Suprapubic skin (tissue), 3 donors: ENCODE data around the gene UCK2.

Experiments used
- POLR2A ChIP-seq, 2 donors: fragments of 450-650 bp; IDR thresholded peaks; one replicate each; pipeline ENCODE4 v1.6.1; 2017; ENCODE audit warnings: antibody characterized with exemption in 2 of 2, mild to moderate bottlenecking in 2 of 2, moderate library complexity in 2 of 2
- TF ChIP-seq, protein P1 (sequence below), 2 donors: fragments of 200-600 bp in 1 of 2; fragments of 450-650 bp in 1 of 2; sonication (generic) in 1 of 2; IDR thresholded peaks; one replicate each; pipeline ENCODE4 v1.5.1; 2016 to 2019; ENCODE audit warnings: antibody characterized with exemption in 2 of 2, mild to moderate bottlenecking in 1 of 2, moderate library complexity in 1 of 2

DNA sequence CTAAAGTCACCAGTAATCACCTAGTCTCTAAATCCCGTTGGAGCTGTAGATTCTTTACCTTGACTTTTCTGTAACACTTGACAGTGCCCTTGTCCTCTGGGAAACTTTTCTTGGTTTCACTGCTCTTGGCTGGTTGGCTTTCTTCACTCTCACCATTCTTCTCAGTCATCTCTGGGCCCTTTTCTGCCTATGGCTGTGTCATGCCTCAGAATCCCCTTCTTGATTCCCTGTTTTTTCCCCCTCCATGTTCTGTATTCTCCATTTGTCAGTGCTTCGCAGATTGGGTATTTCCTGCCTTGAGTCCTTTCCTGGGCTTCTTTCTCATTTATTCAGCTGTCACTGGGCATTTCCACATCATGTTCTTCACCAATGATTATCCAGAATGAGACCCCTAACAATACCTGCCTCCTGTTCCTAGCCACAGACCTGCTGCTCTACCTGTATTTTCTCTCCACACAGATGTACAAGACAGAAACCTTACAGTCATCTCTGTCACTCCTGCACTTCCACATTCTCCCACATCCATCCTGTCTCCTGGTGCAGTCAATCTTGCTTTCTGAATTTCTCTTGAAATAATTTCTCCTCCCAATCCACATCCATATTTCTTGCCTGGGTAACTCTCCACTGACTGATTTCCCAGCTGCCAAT, 14.7 kb downstream of the UCK2 start:
- TF ChIP-seq, protein P1, sequence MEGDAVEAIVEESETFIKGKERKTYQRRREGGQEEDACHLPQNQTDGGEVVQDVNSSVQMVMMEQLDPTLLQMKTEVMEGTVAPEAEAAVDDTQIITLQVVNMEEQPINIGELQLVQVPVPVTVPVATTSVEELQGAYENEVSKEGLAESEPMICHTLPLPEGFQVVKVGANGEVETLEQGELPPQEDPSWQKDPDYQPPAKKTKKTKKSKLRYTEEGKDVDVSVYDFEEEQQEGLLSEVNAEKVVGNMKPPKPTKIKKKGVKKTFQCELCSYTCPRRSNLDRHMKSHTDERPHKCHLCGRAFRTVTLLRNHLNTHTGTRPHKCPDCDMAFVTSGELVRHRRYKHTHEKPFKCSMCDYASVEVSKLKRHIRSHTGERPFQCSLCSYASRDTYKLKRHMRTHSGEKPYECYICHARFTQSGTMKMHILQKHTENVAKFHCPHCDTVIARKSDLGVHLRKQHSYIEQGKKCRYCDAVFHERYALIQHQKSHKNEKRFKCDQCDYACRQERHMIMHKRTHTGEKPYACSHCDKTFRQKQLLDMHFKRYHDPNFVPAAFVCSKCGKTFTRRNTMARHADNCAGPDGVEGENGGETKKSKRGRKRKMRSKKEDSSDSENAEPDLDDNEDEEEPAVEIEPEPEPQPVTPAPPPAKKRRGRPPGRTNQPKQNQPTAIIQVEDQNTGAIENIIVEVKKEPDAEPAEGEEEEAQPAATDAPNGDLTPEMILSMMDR (IDR thresholded peaks at IDR 0.05) = no peak
- no peak for TF ChIP-seq POLR2A (IDR thresholded peaks at IDR 0.05)
